Hematopoietic multipotent progenitor cell (in vitro differentiated cells): Measurements from ENCODE around the gene ADAP1. TPM values are rescaled to one million over a fixed set of nuclear protein-coding genes. Genes with fewer than 3 reads are reported as not detected.
"Not testable (repeated sequence)": the region's sequence is repeated elsewhere in the genome, so short reads cannot be mapped to it uniquely, and the experiment has no call there.

Experiments used
- DNase-seq, 3 donors: peaks; one replicate each; pipeline ENCODE4 v3.0.0-alpha.2; 2011 to 2015; ENCODE audit warnings: low read depth in 2 of 3, low spot score in 2 of 3
- total RNA-seq: library from RNA; depleted of rRNA; stranded (reverse); fragments of >200 nt; gene quantifications from one replicate; pipeline ENCODE4 v1.2.3, GENCODE V29; 2012

The ADAP1 gene, protein sequence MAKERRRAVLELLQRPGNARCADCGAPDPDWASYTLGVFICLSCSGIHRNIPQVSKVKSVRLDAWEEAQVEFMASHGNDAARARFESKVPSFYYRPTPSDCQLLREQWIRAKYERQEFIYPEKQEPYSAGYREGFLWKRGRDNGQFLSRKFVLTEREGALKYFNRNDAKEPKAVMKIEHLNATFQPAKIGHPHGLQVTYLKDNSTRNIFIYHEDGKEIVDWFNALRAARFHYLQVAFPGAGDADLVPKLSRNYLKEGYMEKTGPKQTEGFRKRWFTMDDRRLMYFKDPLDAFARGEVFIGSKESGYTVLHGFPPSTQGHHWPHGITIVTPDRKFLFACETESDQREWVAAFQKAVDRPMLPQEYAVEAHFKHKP
- 16.2 TPM for total RNA-seq

- DNase-seq, result peak in 2 of 3 donors; percentile 76 to 79
Measured at GRCh38 chr7:954330-955238, at the start of gene ADAP1. TSS of gene ADAP1 (minus strand) at chr7:954680. CDS start at chr7:954477, 203 bp downstream.

DNA sequence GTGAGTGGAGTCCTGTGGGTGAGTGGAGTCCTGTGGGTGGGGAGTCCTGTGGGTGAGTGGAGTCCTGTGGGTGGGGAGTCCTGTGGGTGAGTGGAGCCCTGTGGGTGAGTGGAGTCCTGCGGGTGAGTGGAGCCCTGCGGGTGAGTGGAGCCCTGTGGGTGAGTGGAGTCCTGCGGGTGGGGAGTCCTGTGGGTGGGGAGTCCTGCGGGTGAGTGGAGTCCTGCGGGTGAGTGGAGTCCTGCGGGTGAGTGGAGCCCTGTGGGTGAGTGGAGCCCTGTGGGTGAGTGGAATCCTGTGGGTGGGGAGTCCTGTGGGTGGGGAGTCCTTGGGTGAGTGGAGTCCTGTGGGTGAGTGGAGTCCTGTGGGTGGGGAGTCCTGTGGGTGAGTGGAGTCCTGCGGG, 48.0 kb upstream of the ADAP1 start:
- DNase-seq, result not testable (repeated sequence)

DNA sequence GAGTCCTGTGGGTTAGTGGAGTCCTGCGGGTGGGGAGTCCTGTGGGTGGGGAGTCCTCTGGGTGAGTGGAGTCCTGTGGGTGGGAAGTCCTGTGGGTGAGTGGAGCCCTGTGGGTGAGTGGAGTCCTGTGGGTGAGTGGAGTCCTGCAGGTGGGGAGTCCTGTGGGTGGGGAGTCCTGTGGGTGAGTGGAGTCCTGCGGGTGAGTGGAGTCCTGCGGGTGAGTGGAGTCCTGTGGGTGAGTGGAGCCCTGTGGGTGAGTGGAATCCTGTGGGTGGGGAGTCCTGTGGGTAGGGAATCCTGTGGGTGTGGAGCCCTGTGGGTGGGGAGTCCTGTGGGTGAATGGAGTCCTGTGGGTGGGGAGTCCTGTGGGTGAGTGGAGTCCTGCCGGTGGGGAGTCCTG, 47.5 kb upstream of the ADAP1 start:
- DNase-seq, result not testable (repeated sequence)

DNA sequence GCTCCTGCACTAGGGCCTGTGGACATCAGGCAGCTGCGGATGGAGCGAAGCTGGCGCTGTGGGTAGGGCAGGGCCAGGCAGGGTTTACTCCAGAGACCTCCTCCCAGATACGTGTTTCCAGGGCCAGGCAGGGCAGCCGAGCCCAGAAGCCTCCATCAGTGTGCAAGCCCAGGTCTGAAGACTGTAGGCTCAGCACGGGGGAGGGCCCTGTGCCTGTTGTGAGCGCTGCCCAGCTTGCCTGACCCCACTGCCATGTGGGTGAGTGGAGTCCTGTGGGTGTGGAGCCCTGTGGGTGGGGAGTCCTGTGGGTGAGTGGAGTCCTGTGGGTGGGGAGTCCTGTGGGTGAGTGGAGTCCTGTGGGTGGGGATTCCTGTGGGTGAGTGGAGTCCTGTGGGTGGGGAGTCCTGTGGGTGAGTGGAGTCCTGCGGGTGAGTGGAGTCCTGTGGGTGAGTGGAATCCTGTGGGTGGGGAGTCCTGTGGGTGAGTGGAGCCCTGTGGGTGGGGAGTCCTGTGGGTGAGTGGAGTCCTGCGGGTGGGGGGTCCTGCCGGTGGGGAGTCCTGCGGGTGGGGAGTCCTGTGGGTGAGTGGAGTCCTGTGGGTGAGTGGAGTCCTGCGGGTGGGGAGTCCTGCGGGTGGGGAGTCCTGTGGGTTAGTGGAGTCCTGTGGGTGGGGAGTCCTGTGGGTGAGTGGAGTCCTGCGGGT, 46.7 kb upstream of the ADAP1 start:
- DNase-seq, result not testable (repeated sequence)

GRCh38 chr7:999941-1000935, 45.8 kb upstream of the ADAP1 start:
- DNase-seq, result no peak

DNA sequence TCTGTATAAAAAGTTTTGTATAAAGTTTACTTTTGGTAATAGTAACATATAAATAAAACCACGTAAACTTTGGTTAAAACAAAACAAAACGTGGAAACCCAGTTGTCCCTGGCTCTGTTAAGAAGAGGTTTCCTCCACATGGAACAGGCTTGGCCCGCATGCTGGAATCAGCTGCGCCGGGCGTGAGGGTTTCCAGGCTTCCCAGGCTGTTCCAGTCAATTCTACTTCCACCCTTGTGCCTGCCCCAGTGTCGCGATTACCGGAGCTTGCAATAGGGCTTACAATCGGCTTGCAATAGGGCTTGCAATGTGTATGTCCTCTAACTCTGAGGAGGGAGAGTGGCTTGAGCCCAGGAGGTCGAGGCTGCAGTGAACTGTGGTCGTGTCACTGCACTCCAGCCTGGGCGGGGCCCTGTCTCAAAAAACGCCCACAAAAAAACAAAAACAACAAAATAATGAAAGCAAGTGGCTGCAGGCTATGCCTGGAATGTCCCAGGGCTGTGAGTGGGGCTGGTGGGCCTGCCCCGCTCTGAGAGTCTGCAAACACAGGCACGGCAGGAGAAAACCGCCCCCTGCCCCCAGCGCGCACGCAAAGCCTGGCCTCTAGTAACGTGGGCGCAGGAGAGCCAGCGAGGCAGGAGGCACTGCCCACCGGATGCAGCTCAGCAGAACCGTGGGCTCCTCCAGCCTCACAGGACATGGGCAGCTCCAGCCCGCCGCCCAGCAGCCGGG, 44.8 kb upstream of the ADAP1 start:
- DNase-seq, result no peak

- DNase-seq, result no peak
Measured at GRCh38 chr7:997404-998395, 43.2 kb upstream of the ADAP1 start.

GRCh38 chr7:996079-996872, 41.8 kb upstream of the ADAP1 start:
- no peak for DNase-seq

GRCh38 chr7:995571-995970, 41.1 kb upstream of the ADAP1 start:
- no peak for DNase-seq

DNA sequence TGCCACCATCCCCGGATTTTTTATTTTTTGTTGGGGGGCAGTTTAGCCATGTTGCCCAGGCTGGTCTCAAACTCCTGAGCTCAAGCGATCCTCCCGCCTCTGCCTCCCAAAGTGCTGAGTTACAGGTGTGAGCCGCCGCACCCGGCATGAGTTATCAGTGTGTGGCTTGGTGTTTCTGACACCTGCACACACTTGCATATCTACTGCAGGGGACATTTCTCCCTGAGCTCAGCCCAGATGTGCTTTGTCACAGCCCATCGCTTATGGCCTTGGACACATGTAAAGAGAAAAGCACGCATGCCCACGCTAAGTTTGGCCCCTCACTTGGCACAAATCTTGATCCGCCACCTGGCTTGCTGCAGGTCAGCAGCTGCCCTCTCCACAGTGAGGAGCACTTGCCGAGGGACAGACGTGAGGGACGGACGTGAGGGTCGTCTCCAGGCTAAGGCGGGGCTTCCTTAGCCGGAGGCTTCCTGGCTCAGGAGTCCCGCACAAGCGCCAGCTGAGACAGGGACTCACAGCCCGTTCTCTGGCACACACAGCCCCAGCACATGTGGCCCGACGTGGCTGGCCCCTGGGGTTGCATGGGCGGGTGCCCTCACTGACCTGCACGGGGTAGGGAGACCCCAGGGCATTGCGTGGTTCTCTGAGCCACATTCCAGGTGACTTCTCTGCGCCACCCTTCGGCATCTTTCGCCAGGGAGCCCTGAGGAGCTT, 40.3 kb upstream of the ADAP1 start:
- no peak for DNase-seq

DNA sequence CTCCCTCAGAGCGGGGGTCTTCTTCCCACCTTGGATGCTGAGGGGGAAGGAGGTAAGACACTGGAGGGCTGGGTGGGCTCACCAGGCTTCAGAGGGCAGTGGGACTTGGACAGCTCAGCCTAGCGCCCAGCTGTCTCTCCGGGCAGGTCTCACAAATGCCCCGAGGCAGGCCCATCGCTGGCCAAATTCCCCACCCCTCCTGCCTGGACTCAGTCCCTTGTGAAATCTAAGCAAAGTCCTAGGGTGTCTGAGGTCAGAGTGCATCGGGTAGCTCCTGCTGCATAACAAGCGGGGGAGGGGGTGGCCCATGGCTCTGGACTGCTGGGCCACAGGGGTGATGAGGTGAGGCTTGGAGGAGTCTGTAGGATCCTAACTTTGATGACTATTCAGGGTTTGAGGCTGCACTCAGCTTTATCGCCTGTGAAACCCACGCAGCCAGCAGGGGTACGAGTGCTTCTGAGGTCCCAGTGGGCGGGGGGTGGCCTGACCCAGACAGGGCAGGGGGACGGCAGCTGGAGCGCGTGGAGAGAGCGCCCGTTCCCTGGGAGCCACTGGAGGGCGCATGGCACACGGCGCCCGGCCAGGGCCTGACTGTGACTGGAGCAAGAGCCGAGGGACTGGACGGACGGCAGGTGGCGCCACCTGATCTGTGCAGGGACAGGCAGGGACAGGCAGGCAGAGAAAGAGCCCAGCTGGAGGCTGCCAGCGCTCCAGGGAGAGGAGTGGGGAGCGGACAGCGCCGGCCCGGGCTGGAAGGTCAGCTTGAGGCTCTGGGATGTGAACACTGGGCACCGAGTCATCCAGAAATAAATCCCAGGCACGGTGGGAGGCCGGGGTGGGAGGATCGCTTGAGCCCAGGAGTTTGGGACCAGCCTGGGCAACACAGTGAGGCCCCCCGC, 38.5 kb upstream of the ADAP1 start:
- DNase-seq, result peak; percentile 82 to 96 (median 95)

DNA sequence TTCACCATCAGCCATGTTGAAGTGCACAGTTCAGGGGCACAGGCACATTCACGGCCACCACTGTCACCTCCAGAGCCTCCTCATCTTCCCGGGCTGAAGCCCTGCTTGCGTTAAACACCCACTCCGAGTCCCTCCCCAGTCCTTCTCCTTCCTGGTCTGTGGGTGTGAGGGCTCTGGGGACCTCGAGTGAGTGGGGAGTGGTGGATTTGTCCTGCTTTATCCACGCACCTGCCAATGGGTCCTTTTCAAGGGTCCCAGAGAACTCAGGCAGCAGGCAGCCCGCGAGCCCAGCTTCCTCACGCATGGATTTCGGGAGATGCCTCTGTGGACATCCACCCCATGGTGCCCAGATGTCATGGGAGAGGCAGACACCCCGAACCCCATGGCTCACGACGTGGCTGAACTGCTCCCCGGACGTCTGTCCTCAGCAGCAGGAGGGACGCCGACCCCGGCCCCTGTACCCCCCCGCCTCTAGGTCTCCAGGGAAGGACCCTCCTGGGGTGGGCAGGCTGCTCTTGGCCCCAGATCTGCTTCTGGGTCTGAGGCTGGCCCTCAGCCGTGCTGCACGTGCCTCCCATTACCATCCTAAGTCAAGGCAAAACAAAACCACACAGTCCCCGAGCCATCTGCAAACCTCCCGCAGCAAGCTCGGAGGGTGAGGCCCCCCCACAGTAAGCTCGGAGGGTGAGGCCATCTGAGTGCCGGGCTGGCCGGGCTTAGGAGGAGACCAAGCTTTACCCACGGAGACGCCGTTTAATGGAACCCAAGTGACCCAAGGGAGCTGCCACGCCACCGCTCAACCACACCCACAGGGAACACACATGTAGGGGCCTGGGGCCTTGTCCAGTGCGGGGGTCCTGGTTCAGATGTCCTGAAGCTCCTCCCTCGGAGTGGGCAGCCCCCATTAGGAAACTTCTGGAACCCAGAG, 37.5 kb upstream of the ADAP1 start:
- DNase-seq, result no peak

- no peak for DNase-seq
Measured at GRCh38 chr7:990933-991728, 36.7 kb upstream of the ADAP1 start.
